Sciatic nerve (tissue), 2 donors: ENCODE results near the gene HUNK. TPM values are rescaled to one million over a fixed set of nuclear protein-coding genes. Genes with fewer than 3 reads are reported as not detected.
A peak's percentile ranks its signal among the peaks of the same experiment; 100 is the strongest.
"Not testable (repeated sequence)": the region's sequence is repeated elsewhere in the genome, so short reads cannot be mapped to it uniquely, and the experiment has no call there.

ENCODE experiments used
- ATAC-seq: fragments of 200-7000 bp; cut with Tn5 transposase; one replicate; pipeline ENCODE4 v1.9.1; 2020; ENCODE audit warnings: mild to moderate bottlenecking, moderate library complexity
- DNase-seq: peaks from one replicate; pipeline ENCODE4 v3.0.0-alpha.2; 2020; ENCODE audit warnings: low spot score
- intact Hi-C: fragments of 100-400 bp; cut with DNase I; formaldehyde crosslinking; loops from one replicate; pipeline ENCODE4 v1.14.2; 2022
- total RNA-seq: library from RNA; stranded (reverse); fragmentation: NEBNext Ultra II Directional; extraction: Animal tissue kit (Norgen Biotek cat#: 25700); gene quantifications from one replicate; pipeline ENCODE4 v1.2.1, GENCODE V29; 2021
- donor health status: DM: no; HTN: no; CAD: no.
- donor health status: DM: no; HTN: no; CAD: no.

Gene HUNK
- total RNA-seq, 1 donor from 2014 or later, result 0.53 TPM

- peak; percentile 92 for DNase-seq
- intact Hi-C loops, result loop anchor here (2.0 kb wide), 1 partner anchor 393 kb away; no protein-coding TSS in a partner anchor
Observed at GRCh38 chr21:31866077-31866511, 6.7 kb upstream of the HUNK start.

GRCh38 chr21:31869750-31870149, 3.1 kb upstream of the HUNK start:
- ATAC-seq (no peak), DNase-seq (no peak)
- intact Hi-C loops, result no loop called here

More at GRCh38 chr21:31866077-31866511, 6.7 kb upstream of the HUNK start:
- peak; percentile 93 for ATAC-seq

GRCh38 chr21:31870472-31871193, 2.2 kb upstream of the HUNK start:
- ATAC-seq, result no peak
- intact Hi-C loops, result no loop called here
- DNase-seq, result no peak

GRCh38 chr21:31871371-31871770, 1.4 kb upstream of the HUNK start:
- ATAC-seq, DNase-seq, intact Hi-C loops: not testable (repeated sequence)

GRCh38 chr21:31872072-31872451, 758 bp upstream of the HUNK start:
- no peak for DNase-seq
- intact Hi-C loops, result no loop called here
- no peak for ATAC-seq

- no peak for ATAC-seq
- intact Hi-C loops, result no loop called here
Observed at GRCh38 chr21:31873275-31873695, 465 bp downstream of the HUNK start.

GRCh38 chr21:31873696-31874599, 1.1 kb downstream of the HUNK start:
- DNase-seq (peak; percentile 68), ATAC-seq (peak; percentile 63)
- intact Hi-C loops, result no loop called here

More at GRCh38 chr21:31873275-31873695, 465 bp downstream of the HUNK start:
- no peak for DNase-seq

GRCh38 chr21:31874812-31875212, 2.0 kb downstream of the HUNK start:
- peak; percentile 29 for ATAC-seq
- no peak for DNase-seq
- intact Hi-C loops, result no loop called here

- peak; percentile 37 for ATAC-seq
- intact Hi-C loops, result no loop called here
- no peak for DNase-seq
Observed at GRCh38 chr21:31875496-31876015, 2.7 kb downstream of the HUNK start.

- no peak for ATAC-seq
- intact Hi-C loops, result no loop called here
- DNase-seq, result no peak
Observed at GRCh38 chr21:31877463-31877957, 4.7 kb downstream of the HUNK start.

GRCh38 chr21:31878831-31879230, 6.0 kb downstream of the HUNK start:
- ATAC-seq, result no peak
- DNase-seq, result no peak
- intact Hi-C loops, result no loop called here

- no peak for DNase-seq
- ATAC-seq, result no peak
- intact Hi-C loops, result no loop called here
Observed at GRCh38 chr21:31879241-31879650, 6.4 kb downstream of the HUNK start.

GRCh38 chr21:31879911-31880310, 7.1 kb downstream of the HUNK start:
- ATAC-seq, result no peak
- intact Hi-C loops, result no loop called here
- DNase-seq, result no peak

GRCh38 chr21:31880816-31881215, 8.0 kb downstream of the HUNK start:
- DNase-seq, result no peak
- intact Hi-C loops, result no loop called here
- ATAC-seq, result no peak

- intact Hi-C loops, result no loop called here
- ATAC-seq (no peak), DNase-seq (no peak)
Observed at GRCh38 chr21:31882711-31883110, 9.9 kb downstream of the HUNK start.

GRCh38 chr21:31885146-31885545, 12.3 kb downstream of the HUNK start:
- ATAC-seq (no peak), DNase-seq (no peak)
- intact Hi-C loops, result no loop called here

- DNase-seq (no peak), ATAC-seq (no peak)
- intact Hi-C loops, result no loop called here
Observed at GRCh38 chr21:31886915-31887314, 14.1 kb downstream of the HUNK start.

- intact Hi-C loops, result no loop called here
- ATAC-seq, result peak; percentile 81
- DNase-seq, result no peak
Observed at GRCh38 chr21:31887391-31887841, 14.6 kb downstream of the HUNK start.

GRCh38 chr21:31888936-31889371, 16.1 kb downstream of the HUNK start:
- DNase-seq (no peak), ATAC-seq (no peak)
- intact Hi-C loops, result no loop called here
